ENCODE results near the gene SMYD4.

- no peak for TF ChIP-seq POLR2A (IDR thresholded peaks at IDR 0.05; ENCODE audit: extremely low read depth, insufficient read length)
- no peak for TF ChIP-seq CTCF (IDR thresholded peaks at IDR 0.05; ENCODE audit: low read depth, low read length)
Measured at GRCh38 chr17:1871756-1872155, 42.1 kb upstream of the SMYD4 start.

Measured in NB4 (cell line).